H9 (cell line): ENCODE data around the gene NPAS1. TPM values are rescaled to one million over a fixed set of nuclear protein-coding genes. Genes with fewer than 3 reads are reported as not detected.
A peak's percentile ranks its signal among the peaks of the same experiment; 100 is the strongest.

ENCODE experiments used
- DNase-seq: peaks from one replicate; pipeline ENCODE4 v3.0.0-alpha.2; 2017
- H2AFZ ChIP-seq: one replicate; pipeline ENCODE4 v1.6.1; 2013; ENCODE audit warnings: mild to moderate bottlenecking, low read length, control low read depth, moderate library complexity
- H2AK5ac ChIP-seq: 2 replicates; pipeline ENCODE4 v1.6.1; 2013; ENCODE audit warnings: low read length, control low read depth, mixed read lengths; ENCODE audit not compliant: insufficient read length
- H2BK120ac ChIP-seq: one replicate; pipeline ENCODE4 v1.6.1; 2013; ENCODE audit warnings: low read depth, mild to moderate bottlenecking, low read length, control low read depth, inconsistent platforms; ENCODE audit not compliant: poor library complexity, severe bottlenecking
- H2BK12ac ChIP-seq: 2 replicates; pipeline ENCODE4 v1.6.1; 2013; ENCODE audit warnings: low read length, control low read depth, mixed read lengths, low read depth; ENCODE audit not compliant: insufficient read length
- H2BK15ac ChIP-seq: 2 replicates; pipeline ENCODE4 v1.6.1; 2013; ENCODE audit warnings: low read depth, low read length, control low read depth
- H2BK20ac ChIP-seq: one replicate; pipeline ENCODE4 v1.6.1; 2013; ENCODE audit warnings: low read depth, mild to moderate bottlenecking, low read length, control low read depth, inconsistent platforms; ENCODE audit not compliant: poor library complexity, severe bottlenecking
- H2BK5ac ChIP-seq: 2 replicates; pipeline ENCODE4 v1.6.1; 2013; ENCODE audit warnings: low read length, control low read depth, mixed read lengths; ENCODE audit not compliant: insufficient read length
- H3K14ac ChIP-seq: 2 replicates; pipeline ENCODE4 v1.6.1; 2013; ENCODE audit warnings: low read length, control low read depth; ENCODE audit not compliant: insufficient read depth
- H3K18ac ChIP-seq: 2 replicates; pipeline ENCODE4 v1.6.1; 2013; ENCODE audit warnings: low read depth, mild to moderate bottlenecking, mixed read lengths, low read length, control low read depth; ENCODE audit not compliant: insufficient read length
- H3K23ac ChIP-seq: 2 replicates; pipeline ENCODE4 v1.6.1; 2013; ENCODE audit warnings: low read length, control low read depth, mixed read lengths, low read depth; ENCODE audit not compliant: insufficient read length
- H3K23me2 ChIP-seq: 2 replicates; pipeline ENCODE4 v1.6.1; 2013; ENCODE audit warnings: low read depth, mild to moderate bottlenecking, mixed read lengths, low read length, control low read depth; ENCODE audit not compliant: insufficient read length, poor library complexity, severe bottlenecking
- H3K27ac ChIP-seq: 2 replicates; pipeline ENCODE4 v1.5.1; 2013; ENCODE audit warnings: low read length, control low read depth, mixed read lengths, low read depth; ENCODE audit not compliant: insufficient read length
- H3K27me3 ChIP-seq: 2 replicates; pipeline ENCODE4 v1.6.1; 2013; ENCODE audit warnings: low read length, control low read depth, inconsistent platforms; ENCODE audit not compliant: insufficient read depth
- H3K4ac ChIP-seq: 2 replicates; pipeline ENCODE4 v1.6.1; 2013; ENCODE audit warnings: low read depth, mild to moderate bottlenecking, control low read depth, inconsistent platforms, low read length, moderate library complexity
- H3K4me1 ChIP-seq: 2 replicates; pipeline ENCODE4 v1.6.1; 2013; ENCODE audit warnings: low read length, control low read depth, inconsistent platforms; ENCODE audit not compliant: insufficient read depth
- H3K4me2 ChIP-seq: 2 replicates; pipeline ENCODE4 v1.6.1; 2013; ENCODE audit warnings: low read length, control low read depth, mixed read lengths; ENCODE audit not compliant: insufficient read length, insufficient read depth
- H3K56ac ChIP-seq: 2 replicates; pipeline ENCODE4 v1.6.1; 2013; ENCODE audit warnings: low read depth, mild to moderate bottlenecking, mixed read lengths, low read length, control low read depth; ENCODE audit not compliant: insufficient read length
- H3K79me1 ChIP-seq: 2 replicates; pipeline ENCODE4 v1.6.1; 2013; ENCODE audit warnings: low read depth, mild to moderate bottlenecking, moderate library complexity, low read length, control low read depth, inconsistent platforms; ENCODE audit not compliant: insufficient read depth, poor library complexity, severe bottlenecking
- H3K79me2 ChIP-seq: 2 replicates; pipeline ENCODE4 v1.6.1; 2013; ENCODE audit warnings: low read length, control low read depth, inconsistent platforms; ENCODE audit not compliant: insufficient read depth
- H3K9ac ChIP-seq: 2 replicates; pipeline ENCODE4 v1.6.1; 2013; ENCODE audit warnings: low read length, control low read depth, mixed read lengths; ENCODE audit not compliant: insufficient read length; ENCODE audit errors: extremely low read depth
- H3K9me3 ChIP-seq: one replicate; pipeline ENCODE4 v1.6.1; 2013; ENCODE audit warnings: low read depth, low read length, inconsistent platforms; ENCODE audit not compliant: control insufficient read depth
- H3T11ph ChIP-seq: one replicate; pipeline ENCODE4 v1.6.1; 2013; ENCODE audit warnings: mild to moderate bottlenecking, low read length, control low read depth, inconsistent platforms
- H4K20me1 ChIP-seq: one replicate; pipeline ENCODE4 v1.6.1; 2013; ENCODE audit not compliant: control insufficient read depth, insufficient read length, insufficient read depth
- H4K5ac ChIP-seq: 2 replicates; pipeline ENCODE4 v1.6.1; 2013; ENCODE audit warnings: low read depth, mild to moderate bottlenecking, mixed read lengths, low read length, control low read depth; ENCODE audit not compliant: insufficient read length
- H4K8ac ChIP-seq: replicated peaks from 2 replicates; pipeline ENCODE4 v1.6.1; 2013; ENCODE audit warnings: low read length, control low read depth, mixed read lengths, low read depth; ENCODE audit not compliant: insufficient read length
- H4K91ac ChIP-seq: 2 replicates; pipeline ENCODE4 v1.6.1; 2013; ENCODE audit warnings: low read depth, mild to moderate bottlenecking, moderate library complexity, mixed read lengths, low read length, control low read depth; ENCODE audit not compliant: insufficient read length
- H3K27ac Mint-ChIP-seq, 3 experiments: 2 replicates in 2 of 3; 3 replicates in 1 of 3; pipeline ENCODE4 v1.8.0; 2020 to 2021; ENCODE audit warnings: mixed read lengths in 3 of 3, mild to moderate bottlenecking in 1 of 3, moderate library complexity in 1 of 3
- H3K27me3 Mint-ChIP-seq: 2 replicates; pipeline ENCODE4 v1.8.0; 2021; ENCODE audit warnings: low read depth, mild to moderate bottlenecking, moderate library complexity, mixed read lengths
- H3K36me3 Mint-ChIP-seq, 3 experiments: 2 replicates in 2 of 3; 3 replicates in 1 of 3; pipeline ENCODE4 v1.8.0; 2020 to 2021; ENCODE audit warnings: low read depth in 3 of 3, mixed read lengths in 3 of 3; ENCODE audit not compliant: insufficient read depth in 1 of 3
- H3K4me1 Mint-ChIP-seq, 2 experiments: 2 replicates each; pipeline ENCODE4 v1.8.0; 2020; ENCODE audit warnings: mixed read lengths in 2 of 2
- H3K4me3 Mint-ChIP-seq, 2 experiments: 2 replicates in 1 of 2; 3 replicates in 1 of 2; pipeline ENCODE4 v1.8.0; 2020 to 2021; ENCODE audit warnings: mild to moderate bottlenecking in 2 of 2, mixed read lengths in 2 of 2, moderate library complexity in 1 of 2
- H3K9me3 Mint-ChIP-seq, 2 experiments: 2 replicates in 1 of 2; 3 replicates in 1 of 2; pipeline ENCODE4 v1.8.0; 2020; ENCODE audit warnings: mild to moderate bottlenecking in 2 of 2, mixed read lengths in 2 of 2, moderate library complexity in 1 of 2
- WGBS: extraction: QIAGEN DNeasy Blood & Tissue Kit; methylation state at CpG from one replicate; pipeline ENCODE4 v1.1.7; 2013; ENCODE audit warnings: missing lambda C conversion rate, low lambda C conversion rate, mixed read lengths; ENCODE audit not compliant: insufficient read length; ENCODE audit errors: extremely low coverage; 5-methylcytosine and 5-hydroxymethylcytosine counted together
- total RNA-seq: library from RNA; stranded (reverse); gene quantifications from 2 replicates; pipeline ENCODE4 v1.2.1, GENCODE V29; 2021
- TF ChIP-seq, protein P1 (sequence below): fragments of 200-600 bp; sonication (generic); conservative IDR thresholded peaks from 3 replicates; pipeline ENCODE4 v1.8.0; 2021; ENCODE audit warnings: antibody characterized with exemption, mild to moderate bottlenecking

NPAS1 gene
- total RNA-seq, 1 experiment from 2014 or later = 17.8 TPM

DNA sequence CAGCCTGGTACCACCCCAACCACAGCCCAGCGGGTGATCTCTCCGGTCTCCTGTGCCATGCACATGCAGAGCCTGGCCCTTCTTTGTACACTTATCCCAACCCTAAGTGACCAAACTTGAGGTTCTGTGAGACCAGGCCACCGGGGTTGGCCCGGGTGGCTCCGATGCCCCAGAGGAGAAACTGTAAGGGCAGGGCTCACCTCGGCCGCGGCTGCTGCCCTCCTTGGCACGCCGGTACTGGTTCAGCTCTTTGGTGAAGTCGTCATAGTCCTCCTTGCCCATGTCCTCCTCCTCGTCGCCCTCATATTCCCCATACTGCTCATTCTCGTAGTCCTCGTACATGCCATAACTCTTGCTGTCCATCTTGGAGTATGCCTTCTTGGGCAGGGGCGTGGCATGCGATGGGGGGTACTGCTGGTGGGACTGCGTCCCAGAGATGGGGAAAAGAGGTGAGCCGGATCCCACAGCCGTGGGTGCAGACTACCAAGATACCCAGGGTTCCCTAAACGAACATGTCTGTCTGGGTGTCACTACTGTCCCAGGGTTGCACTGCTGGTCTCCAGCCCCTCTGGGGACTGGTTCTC lies 70.2 kb downstream of the NPAS1 start:
- Histone ChIP-seq H3K27me3 (no peaks in the 10 kb centered on the region), H3K79me2 (no peaks in the 10 kb centered on the region), H3K23ac (no peak overlapping the region), H4K5ac (no peak overlapping the region), H4K91ac (no peak overlapping the region), H4K8ac (no peak overlapping the region), H2BK120ac (no peak overlapping the region), H3K9ac (no peak overlapping the region), H4K20me1 (no peaks in the 10 kb centered on the region), H2BK5ac (no peak overlapping the region), H3K23me2 (no peaks in the 10 kb centered on the region), H3K18ac (no peak overlapping the region), H3K27ac (no peak overlapping the region), H3K4me2 (no peak overlapping the region), H3K4me1 (no peaks in the 10 kb centered on the region; the same call in 1 of the 2 replicates), H2BK15ac (no peak overlapping the region), H2AK5ac (no peak overlapping the region), H3K56ac (no peak overlapping the region), H2BK12ac (no peak overlapping the region), H2BK20ac (no peak overlapping the region), H3K4ac (no peak overlapping the region), H3K14ac (no peak overlapping the region), H3T11ph (no peak overlapping the region), H3K79me1 (peaks cover under 1% of the 10 kb centered on the region), H2AFZ (no peak overlapping the region), H3K9me3 (no peaks in the 10 kb centered on the region)
- Mint-ChIP-seq H3K4me3 (no peak overlapping the region), H3K27me3 (no peaks in the 10 kb centered on the region), H3K36me3 (peaks cover 54 to 87% (median 82%) of the 10 kb centered on the region in 3 experiments), H3K9me3 (no peaks in the 10 kb centered on the region), H3K4me1 (peaks cover 0 to 6% of the 10 kb centered on the region in 2 experiments; a peak in 1 of 4 replicates), H3K27ac (peak overlapping the region in 2 of 3 experiments; percentile 30 to 32; a peak in 1 of 7 replicates)
- no CpG with 5 or more reads among the region's 21 CpGs for WGBS
- DNase-seq = no peak
- TF ChIP-seq, protein P1, sequence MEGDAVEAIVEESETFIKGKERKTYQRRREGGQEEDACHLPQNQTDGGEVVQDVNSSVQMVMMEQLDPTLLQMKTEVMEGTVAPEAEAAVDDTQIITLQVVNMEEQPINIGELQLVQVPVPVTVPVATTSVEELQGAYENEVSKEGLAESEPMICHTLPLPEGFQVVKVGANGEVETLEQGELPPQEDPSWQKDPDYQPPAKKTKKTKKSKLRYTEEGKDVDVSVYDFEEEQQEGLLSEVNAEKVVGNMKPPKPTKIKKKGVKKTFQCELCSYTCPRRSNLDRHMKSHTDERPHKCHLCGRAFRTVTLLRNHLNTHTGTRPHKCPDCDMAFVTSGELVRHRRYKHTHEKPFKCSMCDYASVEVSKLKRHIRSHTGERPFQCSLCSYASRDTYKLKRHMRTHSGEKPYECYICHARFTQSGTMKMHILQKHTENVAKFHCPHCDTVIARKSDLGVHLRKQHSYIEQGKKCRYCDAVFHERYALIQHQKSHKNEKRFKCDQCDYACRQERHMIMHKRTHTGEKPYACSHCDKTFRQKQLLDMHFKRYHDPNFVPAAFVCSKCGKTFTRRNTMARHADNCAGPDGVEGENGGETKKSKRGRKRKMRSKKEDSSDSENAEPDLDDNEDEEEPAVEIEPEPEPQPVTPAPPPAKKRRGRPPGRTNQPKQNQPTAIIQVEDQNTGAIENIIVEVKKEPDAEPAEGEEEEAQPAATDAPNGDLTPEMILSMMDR = no peak
